NCI-H1694 treated with DMSO at 0.1 percent for 48 hours (cell line): ENCODE data around the gene GTF2F1.
"Not testable (repeated sequence)": the region's sequence is repeated elsewhere in the genome, so short reads cannot be mapped to it uniquely, and the experiment has no call there.

ENCODE experiments used
- DNase-seq: peaks from one replicate; lab custom pipeline; 2025; lab: John Stamatoyannopoulos, UW

GTF2F1 gene

DNA sequence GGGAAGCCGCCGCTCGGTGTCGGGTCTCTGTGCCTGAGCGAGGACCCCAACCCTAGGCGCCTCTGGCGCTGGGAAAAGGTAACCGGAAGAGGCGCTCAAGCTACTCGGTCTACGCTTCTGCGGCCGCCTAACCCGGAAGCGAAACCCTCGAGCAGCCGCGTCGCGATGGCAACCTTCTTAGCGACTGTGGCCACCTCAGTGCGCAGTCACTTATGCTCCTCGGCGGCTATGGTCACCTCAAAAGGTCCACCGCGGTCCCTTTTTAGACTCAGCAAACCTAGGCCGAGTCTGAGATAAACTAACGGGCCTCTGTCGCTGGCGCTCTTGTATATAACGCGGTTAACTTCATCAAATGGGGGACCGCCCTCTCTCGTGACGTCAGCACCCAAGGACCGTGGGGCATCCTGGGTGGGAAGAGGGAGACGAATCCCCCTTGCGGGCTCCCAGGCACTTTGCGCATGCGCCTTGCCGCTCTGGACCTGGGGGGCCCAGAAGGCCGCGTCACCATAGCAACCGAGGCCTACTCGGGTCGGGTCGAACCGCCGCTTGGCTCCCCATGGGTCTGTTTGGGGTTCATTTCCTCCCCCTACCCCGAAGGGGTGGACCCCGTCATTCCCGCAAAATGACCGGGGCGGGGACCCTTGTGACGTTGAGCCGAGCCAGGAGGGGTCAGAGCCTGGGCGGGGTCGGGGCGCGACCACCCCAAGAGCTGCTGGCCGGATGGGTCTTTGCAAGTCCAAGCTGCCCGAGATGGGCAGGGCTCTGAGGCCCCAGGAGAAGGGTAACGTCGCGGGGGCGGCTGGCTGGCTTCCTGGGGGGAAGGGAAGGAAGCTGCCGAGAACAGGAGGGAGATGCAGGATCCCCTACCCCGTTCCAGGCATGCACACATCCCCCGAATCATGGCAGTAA is at the start of gene GTF2F1:
GTF2F1 (minus strand) TSS at position 91 of the 909 bp plus-strand sequence. CDS start 169 bp downstream, outside the sequence.
- peak; percentile 86 for DNase-seq

- DNase-seq: no peak
Measured at GRCh38 chr19:6442087-6442688, 49.2 kb upstream of the GTF2F1 start.

DNA sequence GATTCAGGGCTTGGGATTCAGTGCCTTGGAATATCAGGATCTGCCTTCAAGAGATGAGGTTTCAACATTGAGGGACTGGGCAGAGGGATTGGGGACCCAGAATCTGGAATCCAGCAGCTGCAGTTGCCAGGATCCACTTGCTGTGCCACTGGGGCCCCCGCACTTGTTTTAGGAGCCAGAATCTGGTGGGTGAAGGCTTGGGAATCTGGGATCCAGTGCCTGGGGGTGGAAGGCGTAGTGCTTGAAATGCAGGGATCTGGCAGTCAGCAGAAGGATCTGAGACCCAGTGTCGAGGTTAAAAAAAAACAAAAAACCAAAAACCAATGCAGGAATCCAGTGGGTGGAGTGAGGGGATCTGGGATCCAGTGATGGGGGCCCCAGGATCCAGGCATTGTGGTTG is 47.9 kb upstream of the GTF2F1 start:
- no peak for DNase-seq

GRCh38 chr19:6439743-6440142 is 46.8 kb upstream of the GTF2F1 start:
- DNase-seq: no peak

DNA sequence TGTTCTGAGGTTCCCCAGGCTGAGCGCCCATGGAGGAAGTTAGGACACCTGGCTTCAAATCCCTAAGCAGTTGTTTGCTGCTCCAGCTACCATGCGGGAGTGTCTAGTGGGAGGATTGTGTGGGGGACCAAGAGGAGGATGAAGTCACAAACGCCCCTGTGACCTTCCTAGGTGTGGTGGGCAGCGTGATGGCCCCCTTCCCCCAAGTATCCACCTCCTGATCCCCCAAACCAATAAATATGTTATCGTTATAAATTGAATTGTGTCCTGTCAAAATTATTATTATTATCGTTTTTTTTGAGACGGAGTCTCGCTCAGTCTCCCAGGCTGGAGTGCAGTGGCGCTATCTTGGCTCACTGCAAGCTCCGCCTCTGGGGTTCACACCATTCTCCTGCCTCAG is 40.7 kb upstream of the GTF2F1 start, which contains the start of gene SLC25A41:
SLC25A41 (minus strand) TSS at position 101 of the 400 bp plus-strand sequence; CDS start at position 31, 70 bp downstream.
- DNase-seq: no peak

GRCh38 chr19:6433165-6433564 is 40.2 kb upstream of the GTF2F1 start:
- no peak for DNase-seq

GRCh38 chr19:6431891-6432290 is 38.9 kb upstream of the GTF2F1 start:
- no peak for DNase-seq

DNA sequence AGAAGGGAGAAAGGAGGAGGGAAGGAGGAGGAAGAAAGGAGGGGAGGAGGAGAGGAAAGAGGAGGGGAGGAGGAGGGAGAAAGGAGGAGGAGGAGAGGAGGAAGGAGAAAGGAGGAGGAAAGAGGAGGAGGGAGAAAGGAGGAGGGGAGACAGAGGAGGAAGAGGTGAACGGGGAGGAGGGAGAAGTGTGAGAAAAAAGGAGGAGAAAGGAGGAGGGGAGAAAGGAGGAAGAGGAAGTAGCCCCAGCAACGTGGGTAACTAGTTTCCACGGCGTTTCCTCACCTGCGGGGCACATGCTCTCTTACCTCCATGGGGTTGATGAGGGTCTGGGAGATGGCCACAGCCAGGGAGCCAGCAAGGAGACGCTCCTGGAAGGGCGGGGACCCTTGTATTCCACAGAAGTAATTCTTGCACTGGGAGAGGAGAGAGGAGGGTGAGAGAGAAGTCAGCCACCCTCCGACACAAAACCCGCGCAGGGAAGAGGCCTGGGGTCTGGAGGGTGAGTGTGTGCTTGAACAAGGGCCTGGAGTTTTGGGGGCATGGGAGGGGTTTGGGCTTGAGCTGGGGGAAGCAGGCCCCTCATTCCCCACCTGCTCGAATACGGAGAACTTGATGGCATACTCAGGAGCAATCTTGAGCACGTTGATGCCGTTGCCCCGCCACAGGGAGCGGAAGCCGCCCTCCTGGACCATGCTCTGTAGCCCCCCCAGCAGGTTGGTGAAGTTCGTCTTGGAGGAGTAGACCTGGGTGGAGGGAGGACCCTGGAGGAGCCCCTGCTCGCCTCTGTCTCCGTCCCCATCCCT is 36.7 kb upstream of the GTF2F1 start:
- DNase-seq: no peak

DNA sequence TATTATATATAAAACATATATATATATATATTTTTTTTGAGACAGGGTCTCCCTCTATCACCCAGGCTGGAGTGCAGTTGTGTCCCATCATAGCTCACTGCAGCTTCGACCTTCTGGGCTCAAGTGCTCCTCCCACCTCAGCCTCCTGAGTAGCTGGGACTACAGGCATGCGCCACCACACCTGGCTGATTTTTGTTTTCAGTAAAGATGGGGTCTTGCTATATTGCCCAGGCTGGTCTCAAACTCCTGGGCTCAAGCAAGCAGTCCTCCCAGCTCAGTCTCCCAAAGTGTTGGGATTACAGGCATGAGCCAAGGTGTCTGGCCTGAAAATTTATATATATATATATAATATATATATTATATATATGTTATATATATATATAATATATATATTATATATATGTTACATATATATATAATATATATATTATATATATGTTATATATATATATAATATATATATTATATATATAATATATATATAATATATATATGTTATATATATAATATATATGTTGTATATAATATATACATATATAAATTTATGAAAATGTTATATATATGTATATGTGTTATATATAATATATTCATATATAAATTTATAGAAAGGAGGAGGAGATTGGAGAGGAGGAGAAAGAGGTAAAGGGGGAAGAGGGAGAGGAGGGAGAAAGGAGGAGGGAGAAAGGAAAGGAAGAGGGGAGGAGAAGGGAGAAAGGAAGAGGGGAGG is 35.9 kb upstream of the GTF2F1 start:
- not testable (repeated sequence) for DNase-seq

DNA sequence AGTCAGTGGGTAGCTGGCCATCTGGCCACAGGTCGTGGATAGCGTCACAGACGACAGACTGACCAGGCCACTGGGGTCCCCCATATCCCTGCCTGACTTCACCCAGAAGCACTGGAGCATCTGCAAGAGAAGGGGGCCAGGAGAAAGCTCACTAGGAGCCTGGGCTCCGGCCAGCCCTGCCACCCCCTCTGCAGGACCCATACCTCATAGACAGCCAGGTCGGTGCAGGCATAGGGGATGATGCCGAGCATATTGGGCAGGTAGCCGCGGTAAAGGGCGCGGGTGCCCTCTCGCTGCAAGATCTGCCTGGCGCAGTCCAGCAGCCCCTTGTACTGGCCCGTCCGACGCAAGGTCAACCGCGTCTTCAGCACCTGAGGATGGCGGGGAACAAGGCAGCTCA is 34.2 kb upstream of the GTF2F1 start:
- no peak for DNase-seq

DNA sequence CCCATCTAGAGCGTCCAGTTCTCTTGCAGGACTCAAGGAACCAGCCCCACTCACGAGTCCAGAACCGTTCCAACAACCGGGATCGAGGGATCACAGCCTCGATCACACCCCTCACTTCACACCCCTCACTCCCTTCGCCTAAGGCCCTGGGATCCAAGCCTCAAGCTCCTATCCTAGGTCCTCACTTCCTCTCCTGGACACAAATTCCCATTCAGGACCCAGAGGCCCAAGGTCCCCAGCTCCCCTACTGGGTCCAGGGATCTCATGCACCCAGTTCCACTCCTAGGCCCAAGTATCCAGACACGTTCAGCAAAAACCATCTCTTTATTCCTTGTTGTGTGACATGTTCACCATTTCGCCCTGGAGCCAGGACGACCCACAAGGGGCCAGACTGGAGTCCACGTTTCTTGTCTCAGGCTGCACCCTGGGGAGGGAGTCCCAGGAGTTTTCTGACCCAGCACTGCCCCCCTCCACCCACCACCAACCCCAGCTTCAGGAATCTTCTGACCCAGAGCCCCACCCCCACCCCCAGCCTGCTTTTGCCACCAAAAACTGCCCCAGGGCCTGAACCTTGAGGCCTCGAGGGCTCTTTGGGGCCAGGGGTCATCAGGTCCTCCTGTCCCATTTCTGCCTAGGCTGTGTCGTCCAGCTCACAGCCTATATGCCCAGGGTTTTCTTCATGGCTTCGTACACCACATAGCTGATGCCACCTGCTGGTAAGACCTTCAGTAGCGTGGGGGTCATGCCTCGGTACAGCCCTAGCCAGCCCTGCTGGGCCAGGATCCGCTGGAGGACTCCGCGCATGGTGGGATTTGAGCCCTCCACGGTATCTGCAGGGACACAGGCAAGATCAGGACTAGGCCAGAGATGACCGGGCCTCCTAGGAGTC is 33.0 kb upstream of the GTF2F1 start:
- no peak for DNase-seq

- DNase-seq: peak; percentile 99
Measured at GRCh38 chr19:6424939-6425731, 32.2 kb upstream of the GTF2F1 start.

GRCh38 chr19:6424195-6424938 is 31.4 kb upstream of the GTF2F1 start, which contains the start of gene KHSRP:
Gene KHSRP, minus strand, starts transcription at chr19:6424811. Its CDS starts 110 bp downstream, at chr19:6424701.
- DNase-seq: no peak

DNA sequence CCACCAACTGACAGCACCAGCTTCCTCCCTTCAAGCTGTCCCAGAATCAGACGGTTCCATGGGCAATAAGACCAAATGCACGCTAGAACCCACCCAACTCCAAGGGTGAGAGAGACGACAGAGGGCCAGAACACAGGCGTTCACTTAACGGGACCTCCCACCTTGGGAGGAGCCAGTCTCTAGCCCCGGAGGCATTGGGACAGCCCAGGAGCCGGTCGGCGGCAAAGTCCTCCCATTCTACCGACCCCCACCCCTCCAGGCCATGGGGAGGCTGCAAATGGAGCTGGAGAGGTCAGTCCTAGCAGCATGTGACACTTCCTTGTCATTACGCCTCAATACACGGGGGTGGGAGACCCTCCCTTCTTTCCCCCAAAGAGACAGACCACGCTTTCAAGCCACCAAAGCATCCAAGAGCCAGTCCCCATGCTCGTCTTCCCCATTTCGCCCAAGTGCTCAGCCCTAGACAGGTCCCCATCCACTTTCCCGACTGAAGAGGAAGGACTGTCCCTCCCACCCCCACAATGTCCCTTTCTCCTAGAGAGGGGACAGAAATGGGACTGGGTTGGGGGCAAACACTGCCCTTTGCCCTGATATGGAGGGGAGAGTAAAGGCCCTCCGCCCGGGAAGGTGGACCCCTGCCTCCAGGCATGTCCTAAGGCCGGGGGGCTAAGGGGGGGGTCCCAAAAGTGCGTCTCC is 30.7 kb upstream of the GTF2F1 start:
- peak; percentile 2 for DNase-seq

DNA sequence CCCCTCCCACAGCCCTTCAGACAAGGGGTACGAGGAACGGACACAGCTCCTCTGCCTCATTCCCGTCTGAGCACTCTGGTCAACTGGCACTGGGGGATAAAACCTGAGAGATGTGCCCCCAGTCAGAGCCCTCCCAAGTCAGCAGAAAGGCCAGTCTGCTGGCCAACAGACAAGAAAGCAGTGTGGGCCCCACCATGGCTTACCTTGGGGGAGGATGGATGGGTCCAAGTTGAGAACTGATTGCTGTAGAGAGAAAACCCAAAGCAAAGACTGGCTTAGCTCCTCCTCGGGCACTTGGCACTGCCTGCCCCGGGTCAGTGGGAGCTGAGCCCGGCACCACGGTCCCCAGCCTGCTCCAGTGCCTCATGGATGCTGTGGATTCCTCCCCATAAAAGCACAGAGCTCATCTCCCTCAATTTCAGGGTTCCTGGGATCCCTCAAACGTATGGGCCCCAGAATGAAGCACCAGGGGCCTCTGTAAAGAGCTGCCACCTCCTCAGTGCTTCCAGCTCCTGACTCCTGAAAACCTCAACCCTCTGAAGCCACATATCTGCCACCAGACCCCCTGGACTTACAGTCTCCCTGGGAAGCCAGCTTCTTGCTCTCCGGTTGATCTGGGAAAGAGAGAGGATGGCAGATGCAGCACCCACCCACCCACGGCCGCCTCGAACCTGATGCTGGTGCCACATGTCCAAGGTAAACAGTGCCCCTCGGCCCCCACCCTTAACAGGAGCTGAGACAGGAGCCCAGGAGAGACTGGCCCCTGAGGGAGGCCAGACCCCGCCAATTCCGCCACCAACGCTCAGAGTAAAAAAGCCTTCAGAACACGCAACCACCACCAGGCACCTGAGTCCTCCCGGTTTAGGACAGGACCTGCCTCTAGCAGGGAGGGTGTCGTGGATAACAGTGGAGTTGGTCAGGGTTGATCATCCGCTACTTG is 28.4 kb upstream of the GTF2F1 start:
- no peak for DNase-seq

DNA sequence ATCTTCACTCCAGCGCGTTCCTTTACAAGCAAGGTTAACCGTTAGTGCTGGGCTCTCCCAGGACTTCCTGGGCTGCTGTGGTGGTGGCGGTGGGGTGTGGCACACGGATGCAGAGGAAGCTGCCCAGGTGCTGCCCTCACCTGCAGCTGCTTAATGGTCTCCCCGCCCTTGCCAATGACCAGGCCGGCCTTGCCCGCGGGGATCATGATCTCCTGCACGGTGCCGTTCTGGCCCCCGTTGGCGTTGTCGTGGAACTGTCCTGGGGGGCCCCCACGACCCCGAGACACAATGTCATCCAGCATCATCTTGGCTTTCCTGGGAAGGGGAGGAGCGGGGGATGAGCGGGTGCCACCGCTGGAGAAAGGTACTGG is 25.6 kb upstream of the GTF2F1 start:
- DNase-seq: no peak
